ENCODE data around the gene PPFIA1.

DNA sequence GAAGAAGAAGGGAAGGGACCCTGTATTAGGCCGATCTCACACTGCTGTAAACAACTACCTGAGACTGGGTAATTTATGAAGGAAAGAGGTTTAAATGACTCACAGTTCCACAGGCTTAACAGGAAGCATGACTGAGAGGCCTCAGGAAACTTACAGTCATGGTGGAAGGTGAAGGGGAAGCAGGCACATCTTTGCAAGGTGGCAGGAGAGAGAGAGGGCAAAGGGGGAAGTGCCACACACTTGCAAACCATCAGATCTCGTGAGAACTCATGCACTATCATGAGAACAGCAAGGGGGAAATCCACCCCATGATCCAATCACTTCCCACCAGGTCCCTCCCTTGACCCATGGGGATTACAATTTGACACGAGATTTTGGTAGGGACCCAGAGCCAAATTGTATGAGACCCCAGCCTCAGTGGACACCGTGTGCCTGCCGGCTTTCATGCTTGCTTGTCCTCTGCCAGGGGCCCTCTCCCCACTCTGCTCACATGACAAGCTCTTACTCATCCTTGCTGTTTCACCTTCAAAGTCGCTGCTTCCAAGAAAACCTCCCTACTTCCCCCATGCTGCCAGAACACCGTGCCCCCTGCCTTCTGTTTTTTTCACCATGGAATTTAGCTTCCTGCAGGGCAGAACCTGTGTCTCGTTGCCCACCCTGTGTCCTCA is 23.3 kb upstream of the PPFIA1 start:
- TF ChIP-seq, protein P1, sequence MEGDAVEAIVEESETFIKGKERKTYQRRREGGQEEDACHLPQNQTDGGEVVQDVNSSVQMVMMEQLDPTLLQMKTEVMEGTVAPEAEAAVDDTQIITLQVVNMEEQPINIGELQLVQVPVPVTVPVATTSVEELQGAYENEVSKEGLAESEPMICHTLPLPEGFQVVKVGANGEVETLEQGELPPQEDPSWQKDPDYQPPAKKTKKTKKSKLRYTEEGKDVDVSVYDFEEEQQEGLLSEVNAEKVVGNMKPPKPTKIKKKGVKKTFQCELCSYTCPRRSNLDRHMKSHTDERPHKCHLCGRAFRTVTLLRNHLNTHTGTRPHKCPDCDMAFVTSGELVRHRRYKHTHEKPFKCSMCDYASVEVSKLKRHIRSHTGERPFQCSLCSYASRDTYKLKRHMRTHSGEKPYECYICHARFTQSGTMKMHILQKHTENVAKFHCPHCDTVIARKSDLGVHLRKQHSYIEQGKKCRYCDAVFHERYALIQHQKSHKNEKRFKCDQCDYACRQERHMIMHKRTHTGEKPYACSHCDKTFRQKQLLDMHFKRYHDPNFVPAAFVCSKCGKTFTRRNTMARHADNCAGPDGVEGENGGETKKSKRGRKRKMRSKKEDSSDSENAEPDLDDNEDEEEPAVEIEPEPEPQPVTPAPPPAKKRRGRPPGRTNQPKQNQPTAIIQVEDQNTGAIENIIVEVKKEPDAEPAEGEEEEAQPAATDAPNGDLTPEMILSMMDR (IDR thresholded peaks at IDR 0.05): no peak
- no peak for TF ChIP-seq POLR2A (IDR thresholded peaks at IDR 0.05)

Measured in esophagus squamous epithelium (tissue), 4 donors.